GM19463 (cell line): ENCODE measurements around the gene SNX24.
"Not testable (repeated sequence)": the region's sequence is repeated elsewhere in the genome, so short reads cannot be mapped to it uniquely, and the experiment has no call there.

ENCODE experiments used
- ATAC-seq: cut with Tn5 transposase; IDR thresholded peaks from one replicate; pipeline ENCODE4 v1.9.1; 2021; ENCODE audit warnings: mild to moderate bottlenecking, moderate library complexity; ENCODE audit not compliant: unreplicated experiment

Gene SNX24

GRCh38 chr5:122870219-122870856 is 24.9 kb downstream of the SNX24 start:
- ATAC-seq = no peak

DNA sequence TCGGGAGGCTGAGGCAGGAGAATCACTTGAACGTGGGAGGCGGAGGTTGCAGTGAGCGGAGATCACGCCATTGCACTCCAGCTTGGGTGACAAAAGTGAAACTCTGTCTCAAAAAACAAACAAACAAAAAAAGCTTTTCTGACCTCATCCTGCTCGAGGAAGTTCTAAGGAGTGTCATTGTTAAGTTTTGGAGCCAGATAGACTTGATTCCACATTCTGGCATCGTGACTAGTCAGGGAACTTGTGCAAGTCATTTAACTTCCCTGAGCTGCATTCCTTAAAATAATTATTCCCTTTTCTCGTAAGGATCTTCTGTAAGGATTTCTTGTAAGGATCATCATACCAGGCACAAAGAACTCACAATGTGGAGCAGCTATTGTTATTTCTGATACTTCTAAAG is 26.2 kb downstream of the SNX24 start:
- no peak for ATAC-seq

- no peak for ATAC-seq
Observed at GRCh38 chr5:122874179-122874875, 28.9 kb downstream of the SNX24 start.

GRCh38 chr5:122877518-122877917 is 32.1 kb downstream of the SNX24 start:
- peak; percentile 41 for ATAC-seq

- no peak for ATAC-seq
Observed at GRCh38 chr5:122879076-122879475, 33.7 kb downstream of the SNX24 start.

DNA sequence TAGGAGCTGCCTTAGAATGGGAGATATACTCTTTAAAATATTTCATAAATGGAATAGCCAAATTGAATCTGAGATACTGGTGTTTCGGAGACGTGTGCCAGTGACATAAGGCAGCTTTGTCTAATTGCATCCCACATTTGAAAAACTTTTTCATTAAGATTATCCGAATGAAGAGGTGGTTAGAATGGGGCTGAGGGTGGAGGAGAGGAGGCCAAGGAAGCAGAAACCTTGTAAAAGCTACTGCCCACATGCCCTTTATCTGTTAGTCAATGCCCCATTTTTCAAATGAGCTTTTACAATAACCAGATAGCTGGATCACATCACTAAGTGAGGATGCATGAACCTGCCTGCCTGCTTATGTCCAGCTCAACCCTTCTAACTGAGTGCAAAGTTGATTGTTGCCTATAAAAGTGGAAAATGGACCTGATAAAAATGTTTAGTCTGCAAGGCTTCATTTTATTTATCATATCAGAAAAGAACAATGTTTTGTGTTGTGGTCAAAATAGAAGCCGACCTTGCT is 34.8 kb downstream of the SNX24 start:
- no peak for ATAC-seq

DNA sequence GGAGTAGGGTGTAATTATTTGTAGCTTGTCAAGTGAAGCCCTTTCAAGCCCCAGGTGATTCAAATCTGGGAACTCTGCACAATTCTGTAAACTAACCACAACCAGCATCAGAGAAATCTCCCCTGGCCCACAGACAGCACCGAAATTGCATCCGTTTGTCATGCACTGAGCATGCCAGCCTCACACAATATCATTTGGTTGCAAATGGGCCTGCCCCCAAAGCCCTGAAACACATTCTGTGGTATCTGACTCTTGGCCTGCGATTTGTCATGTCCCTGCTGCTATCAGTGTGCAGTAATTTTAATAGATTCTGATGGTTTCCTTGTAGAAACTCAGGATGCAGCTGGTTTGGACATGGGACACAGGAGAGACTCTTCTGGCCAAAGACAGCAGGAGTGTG is 35.3 kb downstream of the SNX24 start:
- peak; percentile 82 for ATAC-seq

DNA sequence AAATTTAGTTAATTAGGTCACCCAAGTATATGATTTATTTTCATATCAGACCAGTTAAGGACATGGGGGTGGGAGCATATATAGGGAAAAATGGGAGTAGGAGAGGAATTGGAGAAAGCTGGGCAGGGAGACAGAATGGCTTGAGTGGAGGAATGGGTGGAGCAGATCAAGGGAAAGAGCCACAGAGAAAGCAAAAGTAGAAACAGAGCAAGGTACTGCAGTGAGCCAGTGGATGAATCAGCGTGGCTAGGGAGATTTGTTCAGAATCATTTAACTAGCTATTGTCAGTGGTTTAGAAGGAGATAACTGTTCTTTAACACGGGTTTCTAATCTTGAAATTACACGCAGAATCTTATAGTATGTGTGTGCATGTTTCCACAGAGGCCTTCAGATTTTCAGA is 37.4 kb downstream of the SNX24 start:
- ATAC-seq = peak; percentile 51

- ATAC-seq = no peak
Observed at GRCh38 chr5:122885045-122885517, 39.7 kb downstream of the SNX24 start.

- no peak for ATAC-seq
Observed at GRCh38 chr5:122885891-122886290, 40.5 kb downstream of the SNX24 start.

- no peak for ATAC-seq
Observed at GRCh38 chr5:122895141-122895540, 49.7 kb downstream of the SNX24 start.

DNA sequence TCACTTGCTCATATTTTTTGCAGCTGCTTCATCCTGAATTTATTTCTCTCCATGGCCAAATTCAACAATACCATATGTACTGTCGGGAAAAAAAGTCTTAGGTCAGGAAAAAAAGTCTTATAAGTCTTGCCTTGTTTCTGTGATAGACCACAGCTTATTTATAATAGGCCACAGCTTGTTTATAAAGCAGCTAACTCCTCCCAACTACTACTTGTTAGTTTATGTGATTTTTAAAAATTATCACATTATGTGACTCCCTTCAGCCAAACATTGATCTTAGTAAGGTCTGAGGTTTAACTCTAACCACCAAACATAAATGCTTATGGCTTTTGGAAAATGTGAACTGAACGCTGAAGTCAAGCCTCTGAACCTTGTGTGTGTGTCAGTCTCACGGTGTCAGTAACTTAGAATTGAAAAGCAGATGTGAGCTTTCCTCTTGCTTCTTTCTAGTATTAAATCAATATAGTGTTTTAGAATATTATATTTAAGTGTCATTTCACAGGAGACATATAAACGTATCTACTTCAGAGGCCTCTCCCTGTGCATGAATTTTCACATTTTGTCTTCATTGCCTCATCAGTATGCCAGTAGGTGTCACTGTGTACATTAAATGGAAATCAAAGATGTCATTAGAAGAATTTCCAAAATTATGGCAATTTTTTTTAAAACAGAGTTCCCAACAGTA is 51.3 kb downstream of the SNX24 start:
- ATAC-seq = no peak

- no peak for ATAC-seq
Observed at GRCh38 chr5:122897283-122897602, 51.8 kb downstream of the SNX24 start.

DNA sequence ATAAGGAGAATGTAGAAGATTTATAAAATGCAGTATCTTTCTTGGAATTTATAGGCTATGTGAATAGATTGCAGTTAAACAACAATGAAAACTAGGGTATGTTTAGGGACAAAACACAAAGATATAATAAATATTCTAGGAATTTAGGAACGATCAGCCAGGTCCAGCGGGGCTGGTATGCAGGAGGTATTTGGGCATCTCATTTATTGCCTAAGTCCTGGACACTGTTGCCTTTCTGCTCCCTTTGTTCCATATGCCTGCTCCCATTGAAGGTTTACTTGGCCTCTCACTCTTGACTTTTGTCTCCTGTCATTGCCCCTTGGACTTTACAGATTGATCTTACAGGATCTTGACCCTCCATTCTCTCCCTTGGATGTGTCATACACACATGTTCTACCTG is 55.9 kb downstream of the SNX24 start:
- no peak for ATAC-seq

- ATAC-seq = no peak
Observed at GRCh38 chr5:122902263-122902662, 56.9 kb downstream of the SNX24 start.

DNA sequence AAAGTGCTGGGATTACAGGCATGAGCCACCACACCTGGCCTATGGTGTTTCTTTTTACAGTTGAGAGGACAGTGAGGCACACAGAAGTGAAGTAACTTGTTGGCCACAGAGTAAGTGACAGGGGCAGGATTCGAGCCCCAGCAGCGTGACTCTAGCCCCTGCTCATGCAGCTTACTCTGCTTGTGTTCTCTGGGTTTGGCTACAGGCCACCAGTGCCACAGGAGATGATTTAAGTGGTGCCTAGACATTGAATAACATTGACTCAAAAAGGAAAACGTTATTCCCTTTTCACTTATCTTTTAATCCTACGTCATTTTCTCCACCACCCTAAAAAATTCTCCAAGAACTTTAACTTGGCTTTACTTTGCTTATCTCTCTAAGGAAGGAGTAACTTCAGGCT is 61.4 kb downstream of the SNX24 start:
- ATAC-seq = no peak

DNA sequence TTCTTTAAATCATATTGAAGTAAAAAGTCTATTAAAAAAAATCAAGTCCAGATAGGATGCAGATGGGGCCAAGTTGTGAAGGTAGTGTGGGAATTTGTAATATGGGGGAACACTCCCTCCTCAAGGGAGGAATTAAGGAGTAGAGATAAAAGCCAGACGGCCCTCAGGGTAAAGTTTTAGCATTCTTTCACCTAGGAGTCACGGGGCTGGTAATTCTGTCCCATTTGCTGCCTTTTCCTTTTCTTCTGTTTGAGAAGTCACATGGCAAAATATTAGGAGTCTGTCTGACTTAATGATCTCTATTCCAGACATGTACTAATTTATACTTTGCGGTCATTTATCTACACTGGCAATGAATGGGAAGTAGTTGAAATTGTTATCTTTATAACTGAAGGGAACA is 61.9 kb downstream of the SNX24 start:
- no peak for ATAC-seq

DNA sequence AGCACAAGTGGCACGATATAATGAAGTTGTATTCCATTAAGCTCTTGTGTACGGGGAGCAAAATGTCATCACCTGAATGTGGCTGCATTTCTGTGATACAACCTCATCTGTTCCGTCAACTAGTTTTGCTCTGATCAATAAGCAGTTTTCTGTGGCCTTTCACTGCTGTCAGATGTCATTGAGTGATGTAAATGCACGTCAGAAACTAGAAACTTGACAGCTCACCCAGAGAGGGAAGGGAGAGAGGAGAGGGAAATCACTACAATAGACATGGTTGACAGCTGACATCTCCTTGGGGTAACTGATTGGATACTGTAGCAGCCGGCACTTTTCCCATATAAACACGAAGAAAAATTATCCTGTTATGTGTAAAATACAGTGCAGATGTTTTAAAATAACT is 62.7 kb downstream of the SNX24 start:
- no peak for ATAC-seq

DNA sequence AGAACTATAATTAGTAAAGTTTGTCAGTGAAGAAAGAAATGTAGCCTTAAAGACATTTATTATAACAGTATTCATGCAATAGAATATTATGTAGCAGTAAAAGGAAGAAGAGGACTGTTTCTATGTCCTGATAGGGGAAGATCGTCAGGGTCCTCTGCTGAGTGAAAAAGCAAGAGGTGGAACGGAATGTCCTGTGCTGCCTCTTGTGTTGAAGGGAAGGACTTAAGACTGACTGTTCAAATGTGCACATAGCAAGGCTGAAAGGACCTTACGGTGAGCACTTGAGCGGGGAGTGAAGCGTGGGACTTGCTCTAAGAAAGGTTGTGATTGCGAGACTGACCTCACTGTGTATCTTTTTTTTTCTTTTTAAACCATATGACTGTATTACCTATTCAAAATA is 63.2 kb downstream of the SNX24 start:
- ATAC-seq = no peak

DNA sequence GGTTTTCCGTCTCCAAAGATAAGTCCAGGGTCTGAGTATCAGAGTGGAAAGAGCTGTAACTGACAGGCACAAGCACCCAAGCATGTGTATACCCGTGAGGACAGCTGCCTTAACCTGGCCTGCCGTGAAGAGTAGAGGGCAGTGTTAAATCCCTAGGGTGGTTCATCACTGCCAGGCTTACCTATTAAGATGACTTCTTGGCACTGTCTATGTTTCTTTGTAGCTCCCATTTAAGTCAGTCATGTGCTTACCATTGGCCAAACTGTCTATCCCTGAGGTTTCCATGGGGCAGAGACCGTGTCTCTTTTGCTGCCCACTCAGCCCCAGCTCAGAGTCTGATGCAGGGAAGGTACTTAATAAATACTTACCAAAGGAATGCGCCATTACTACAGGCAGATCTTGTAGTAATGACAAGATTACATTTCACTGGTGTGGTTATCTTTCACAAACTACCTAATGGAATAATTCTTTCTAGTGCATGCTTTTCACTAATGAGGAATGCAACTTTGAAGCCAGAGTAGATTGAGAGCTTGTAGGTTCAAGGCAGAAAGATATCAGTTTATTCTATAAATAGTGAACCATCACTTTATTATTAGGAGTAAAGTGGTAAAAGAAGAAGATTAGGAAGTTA is 64.2 kb downstream of the SNX24 start:
- ATAC-seq = no peak

DNA sequence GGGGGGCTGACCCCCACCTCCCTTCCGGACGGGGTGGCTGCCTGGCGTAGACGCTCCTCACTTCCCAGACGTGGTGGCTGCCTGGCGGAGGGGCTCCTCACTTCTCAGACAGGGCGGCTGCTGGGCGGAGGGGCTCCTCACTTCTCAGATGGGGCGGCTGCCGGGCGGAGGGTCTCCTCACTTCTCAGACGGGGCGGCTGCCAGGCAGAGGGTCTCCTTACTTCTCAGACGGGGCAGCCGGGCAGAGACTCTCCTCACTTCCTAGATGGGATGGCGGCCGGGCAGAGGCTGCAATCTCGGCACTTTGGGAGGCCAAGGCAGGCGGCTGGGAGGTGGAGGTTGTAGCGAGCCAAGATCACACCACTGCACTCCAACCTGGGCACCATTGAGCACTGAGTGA is 68.0 kb downstream of the SNX24 start:
- not testable (repeated sequence) for ATAC-seq
